HG03571 (cell line): Measurements from ENCODE around the gene NRXN3.
"Not testable (repeated sequence)": the region's sequence is repeated elsewhere in the genome, so short reads cannot be mapped to it uniquely, and the experiment has no call there.

ENCODE experiments used
- ATAC-seq: cut with Tn5 transposase; IDR thresholded peaks from one replicate; pipeline ENCODE4 v1.9.1; 2021; ENCODE audit not compliant: unreplicated experiment

NRXN3 gene

GRCh38 chr14:78469947-78470346, 299.8 kb downstream of the NRXN3 start:
- ATAC-seq: no peak

- ATAC-seq: no peak
These were observed 309.1 kb downstream of the NRXN3 start for GRCh38 chr14:78479127-78479780.

DNA sequence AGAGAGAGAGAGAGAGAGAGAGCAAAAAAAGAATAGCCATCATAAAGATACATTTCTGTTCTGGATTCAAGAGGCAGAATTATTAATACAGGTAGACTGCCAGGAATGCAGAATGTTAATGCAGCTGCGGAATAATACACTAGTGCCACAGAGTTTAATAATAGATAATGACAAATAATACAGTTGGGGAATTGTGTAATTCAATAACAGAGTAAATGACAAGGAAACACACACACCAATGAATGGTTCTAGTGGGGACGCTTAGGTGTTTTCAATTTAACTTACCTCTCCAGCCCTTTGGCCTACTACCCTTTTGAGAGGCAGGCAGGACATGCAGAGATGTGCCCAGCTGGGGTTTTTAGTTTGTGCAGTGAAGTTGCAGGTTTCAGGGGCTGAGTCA, 313.9 kb downstream of the NRXN3 start:
- ATAC-seq: no peak

GRCh38 chr14:78486081-78486480, 315.9 kb downstream of the NRXN3 start:
- ATAC-seq: no peak

DNA sequence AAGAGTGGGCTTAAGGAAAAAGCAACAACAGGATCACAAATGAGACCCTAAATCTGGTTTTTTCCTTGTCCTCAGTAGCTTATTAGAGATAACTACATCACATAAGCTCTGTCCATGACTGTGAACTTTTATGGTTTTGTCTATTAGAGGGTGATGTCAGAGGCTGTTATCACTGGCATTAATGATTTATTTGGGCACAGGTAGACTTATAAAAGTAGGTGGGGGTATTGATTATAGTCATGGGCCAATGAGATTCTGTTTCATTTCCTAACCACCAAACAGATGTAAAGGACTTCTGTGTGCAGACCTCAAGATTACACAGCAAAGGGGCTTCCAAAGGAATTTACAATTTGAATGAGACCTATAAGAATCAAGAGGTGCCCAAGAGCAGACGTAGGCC, 316.4 kb downstream of the NRXN3 start:
- ATAC-seq: no peak

DNA sequence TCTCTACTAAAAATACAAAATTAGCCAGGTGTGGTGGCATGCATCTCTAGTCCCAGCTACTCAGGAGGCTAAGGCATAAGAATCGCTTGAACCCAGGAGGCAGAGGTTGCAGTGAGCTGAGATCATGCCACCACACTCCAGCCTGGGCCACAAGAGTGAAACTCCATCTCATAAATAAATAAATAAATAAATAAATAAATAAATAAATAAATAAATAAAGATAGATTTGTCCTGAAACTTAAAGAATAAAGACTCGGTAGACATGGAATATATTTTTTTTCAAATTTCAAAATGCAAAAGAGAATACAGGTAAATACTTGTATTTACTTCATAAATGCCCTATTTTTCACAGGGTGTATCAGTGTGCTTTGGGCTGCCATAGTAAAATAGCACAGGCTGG, 317.4 kb downstream of the NRXN3 start:
- not testable (repeated sequence) for ATAC-seq

GRCh38 chr14:78488938-78489337, 318.8 kb downstream of the NRXN3 start:
- no peak for ATAC-seq

DNA sequence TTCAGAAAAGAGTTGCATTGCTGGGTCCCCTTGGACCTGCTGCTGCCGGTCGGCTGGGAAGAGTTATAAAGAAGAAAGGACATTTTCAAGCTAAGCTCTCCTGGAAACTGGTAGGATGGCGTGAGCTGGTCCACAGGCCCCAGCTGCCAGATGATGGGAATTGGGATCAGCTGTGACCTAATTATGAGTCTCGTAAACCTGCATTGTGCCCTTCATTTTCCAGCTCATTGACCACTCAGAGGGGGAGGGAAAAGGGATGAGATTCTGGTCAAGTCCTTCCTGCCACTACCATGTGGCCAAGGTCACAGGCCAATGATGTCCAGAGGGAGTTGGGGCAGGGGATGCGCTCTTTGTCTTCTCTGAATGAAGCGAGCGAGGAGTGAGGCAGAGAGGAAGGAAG, 320.9 kb downstream of the NRXN3 start:
- no peak for ATAC-seq

GRCh38 chr14:78498062-78498595, 328.0 kb downstream of the NRXN3 start:
- no peak for ATAC-seq

DNA sequence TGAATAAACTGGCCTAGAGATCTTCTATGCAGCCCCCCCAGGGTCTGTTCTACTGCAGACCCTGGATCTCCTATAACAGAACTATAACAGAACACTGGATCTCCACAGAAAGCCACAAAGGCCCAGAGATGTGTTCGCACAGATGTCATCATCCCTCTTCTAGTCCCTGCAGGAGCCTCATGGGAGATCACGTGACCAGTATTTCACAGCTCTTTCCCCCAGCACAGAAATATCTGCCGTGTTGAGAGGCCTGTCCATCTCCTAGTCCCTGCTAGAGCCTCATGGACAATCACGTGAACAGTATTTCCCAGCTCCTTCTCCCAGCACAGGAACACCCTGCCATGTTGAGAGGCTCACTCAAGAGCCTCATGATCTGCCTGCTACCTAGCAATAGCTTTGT, 331.7 kb downstream of the NRXN3 start:
- ATAC-seq: no peak

DNA sequence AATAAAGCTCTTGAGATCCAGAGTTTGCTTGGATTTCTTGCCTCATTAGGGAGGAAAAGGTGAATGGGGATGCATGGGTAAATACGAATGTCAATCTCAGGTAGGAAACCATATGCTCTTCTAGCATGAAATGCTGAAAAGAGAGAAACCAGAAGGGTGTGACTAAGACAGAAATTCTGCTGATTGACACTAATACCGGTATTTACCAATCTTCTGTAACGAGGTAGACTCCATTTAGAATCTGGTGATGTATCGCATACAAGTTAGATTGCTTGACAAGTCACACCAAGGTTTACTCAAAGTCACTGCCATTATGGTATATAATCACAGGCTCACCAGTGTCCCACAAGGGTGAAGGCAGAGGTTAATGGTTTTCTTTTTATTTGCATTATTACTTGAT, 337.9 kb downstream of the NRXN3 start:
- ATAC-seq: no peak

DNA sequence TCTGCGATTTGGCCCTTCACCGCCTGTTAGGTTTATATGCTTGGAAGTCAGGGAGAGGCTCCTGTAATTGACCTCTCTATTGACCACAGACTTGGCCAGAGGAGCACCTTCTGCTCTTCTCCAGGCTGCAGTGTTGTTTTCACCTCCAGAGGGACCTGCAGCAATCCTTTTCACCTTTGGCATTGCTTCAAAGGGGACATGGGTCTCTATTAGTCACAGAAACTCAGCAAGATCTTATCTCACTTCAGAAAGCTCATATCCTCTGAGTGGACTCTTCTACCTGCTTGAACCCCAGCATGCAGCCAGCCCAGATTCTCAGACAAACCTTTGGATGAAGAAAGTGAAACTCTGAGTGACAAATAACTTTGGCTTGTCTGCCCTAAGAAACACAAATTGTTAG, 339.3 kb downstream of the NRXN3 start:
- ATAC-seq: no peak

DNA sequence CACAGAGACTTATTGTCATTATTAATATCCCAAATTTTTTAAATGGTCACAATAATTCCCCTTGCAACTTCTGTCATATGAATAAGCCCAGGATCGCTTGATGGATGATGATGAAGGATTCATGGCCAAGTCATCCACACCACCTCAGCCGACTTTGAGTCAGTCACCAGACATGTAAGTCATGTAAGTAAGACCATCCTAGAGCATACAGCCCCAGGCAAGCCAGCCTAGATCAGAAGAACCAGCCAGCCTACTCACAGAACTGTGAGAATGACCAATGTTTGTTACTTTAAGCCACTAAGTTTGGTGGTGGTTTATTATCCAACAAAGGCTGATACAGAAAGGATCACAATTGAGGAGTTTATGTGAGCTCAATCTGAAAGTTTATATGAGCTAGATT, 341.8 kb downstream of the NRXN3 start:
- ATAC-seq: no peak

DNA sequence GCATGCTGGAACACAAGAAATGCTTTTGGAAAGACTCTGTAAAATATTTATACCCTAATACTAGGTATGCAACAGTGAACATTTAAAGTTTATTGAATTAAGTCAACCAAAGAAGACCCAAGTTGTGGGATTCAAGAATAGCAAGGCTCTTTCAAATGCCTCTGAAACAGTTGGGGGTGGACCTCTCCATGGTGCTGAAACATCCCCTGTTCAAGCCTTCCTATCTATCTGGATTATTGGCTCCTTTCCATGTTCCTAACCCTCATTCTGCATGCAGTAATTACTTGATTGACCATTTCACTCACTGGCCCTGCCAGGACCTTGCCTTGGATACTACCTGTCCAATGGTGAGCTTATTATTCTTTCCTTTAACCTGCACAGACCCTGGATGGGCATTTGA, 349.7 kb downstream of the NRXN3 start:
- ATAC-seq: no peak

GRCh38 chr14:78524196-78524595, 354.0 kb downstream of the NRXN3 start:
- no peak for ATAC-seq

DNA sequence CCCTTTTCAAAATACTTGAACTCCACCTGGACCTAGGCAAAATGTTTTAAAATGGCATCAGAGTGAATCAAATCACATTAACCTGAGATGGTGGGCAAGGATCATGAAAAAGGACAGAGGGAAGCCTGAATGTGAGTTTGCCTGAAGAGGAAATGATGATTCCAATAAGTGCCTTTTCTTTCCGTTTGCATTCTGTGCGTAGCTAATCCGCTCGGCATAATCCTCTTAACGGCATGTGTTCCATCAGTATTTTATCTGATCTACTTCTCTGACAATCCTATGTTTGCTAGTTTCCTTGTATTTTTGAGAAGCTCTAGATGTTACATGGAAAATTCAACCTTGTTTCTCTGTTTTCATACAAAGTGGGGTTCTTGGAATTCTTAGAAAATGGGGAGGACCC, 354.6 kb downstream of the NRXN3 start:
- ATAC-seq: no peak

GRCh38 chr14:78530078-78530477, 359.9 kb downstream of the NRXN3 start:
- no peak for ATAC-seq

GRCh38 chr14:78534141-78534540, 364.0 kb downstream of the NRXN3 start:
- ATAC-seq: no peak

DNA sequence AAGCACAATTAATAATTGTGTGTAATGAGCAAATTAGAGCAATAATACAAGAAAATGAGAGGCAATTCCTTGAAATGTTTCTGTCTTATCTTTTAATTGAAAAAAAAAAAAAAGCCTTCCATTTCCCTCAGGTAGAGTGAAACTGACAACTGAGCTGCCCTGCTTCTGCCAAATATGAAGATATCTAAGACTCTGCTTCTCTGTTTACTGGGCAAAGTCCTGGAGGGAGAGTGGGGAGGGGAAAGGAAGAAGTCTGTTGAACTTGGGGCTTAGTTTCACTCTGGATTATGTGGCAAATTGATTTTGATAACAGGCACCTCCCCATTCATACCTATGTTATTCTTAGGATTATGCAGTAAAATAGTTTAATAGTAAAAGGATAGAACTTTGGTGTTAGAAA, 364.9 kb downstream of the NRXN3 start:
- no peak for ATAC-seq

DNA sequence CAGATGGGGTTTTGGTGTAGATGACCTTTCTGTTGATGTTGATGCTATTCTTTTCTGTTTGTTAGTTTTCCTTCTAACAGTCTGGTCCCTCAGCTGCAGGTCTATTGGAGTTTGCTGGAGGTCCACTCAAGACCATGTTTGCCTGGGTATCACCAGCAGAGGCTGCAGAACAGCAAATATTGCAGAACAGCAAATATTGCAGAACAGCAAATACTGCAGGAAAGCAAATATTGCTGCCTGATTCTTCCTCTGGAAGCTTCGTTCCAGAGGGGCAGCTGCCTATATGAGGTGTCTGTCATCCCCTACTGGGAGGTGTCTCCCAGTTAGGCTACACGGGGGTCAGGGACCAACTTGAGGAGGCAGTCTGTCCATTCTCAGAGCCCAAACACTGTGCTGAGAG, 371.6 kb downstream of the NRXN3 start:
- not testable (repeated sequence) for ATAC-seq

DNA sequence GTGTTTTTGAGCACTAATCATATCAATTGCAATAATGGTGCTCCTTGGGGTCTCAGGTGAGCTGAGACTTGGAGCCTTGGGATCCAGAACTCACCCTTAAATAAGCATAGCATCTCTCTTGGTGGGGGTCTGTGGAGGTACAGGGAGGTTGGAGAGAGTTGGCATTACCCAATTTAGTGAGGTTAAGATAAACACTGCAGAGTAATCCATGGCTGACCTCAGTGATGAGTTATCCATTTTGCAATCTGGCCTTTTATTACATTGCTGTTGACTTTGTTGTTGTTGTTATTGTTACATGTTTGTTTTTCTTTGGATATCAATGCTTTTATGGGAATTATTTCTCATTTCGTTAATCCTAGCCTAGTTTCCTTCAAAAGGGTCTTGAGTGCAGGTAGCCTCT, 373.3 kb downstream of the NRXN3 start:
- no peak for ATAC-seq

DNA sequence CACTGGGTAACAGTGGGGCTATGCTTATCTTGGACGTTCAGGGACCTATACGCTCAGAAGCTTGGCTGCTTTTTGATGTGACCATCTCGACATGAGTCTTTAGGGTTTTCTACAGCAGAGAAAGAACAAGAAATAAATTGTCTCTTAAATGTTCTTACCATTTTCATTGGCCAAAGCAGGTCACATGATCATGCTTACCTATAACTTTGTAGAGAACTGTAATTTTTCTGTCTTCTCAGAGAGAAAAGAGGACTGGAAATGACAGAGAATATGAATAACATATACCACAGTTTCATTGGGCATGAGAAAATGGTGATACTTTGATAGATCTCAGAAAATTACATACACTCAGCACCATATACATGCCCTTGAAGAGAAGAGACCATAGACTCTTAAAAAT, 390.9 kb downstream of the NRXN3 start:
- ATAC-seq: no peak
